Spleen (tissue), 7 donors: ENCODE data around the gene UBE2L6.

Experiments
- CTCF ChIP-seq, 11 experiments: fragments of 200-600 bp in 7 of 11; fragments of 450-650 bp in 4 of 11; sonication (generic) in 4 of 11; IDR thresholded peaks in 8 of 11; conservative IDR thresholded peaks in 3 of 11; 1 replicate in 7 of 11; 2 replicates in 4 of 11; pipeline versions ENCODE4 v1.4.0 to v1.8.0; 2016 to 2021; ENCODE audit warnings: antibody characterized with exemption in 11 of 11, inconsistent platforms in 4 of 11, mild to moderate bottlenecking in 1 of 11
- POLR2A ChIP-seq, 3 donors: fragments of 450-650 bp; IDR thresholded peaks; one replicate each; pipeline ENCODE4 v1.5.1; 2017; ENCODE audit warnings: antibody characterized with exemption in 3 of 3, mild to moderate bottlenecking in 1 of 3
- POLR2AphosphoS5 ChIP-seq, 3 donors: sonication (generic); formaldehyde crosslinking; IDR thresholded peaks; one replicate each; pipeline ENCODE4 v1.5.1; 2017; ENCODE audit warnings: antibody characterized with exemption in 3 of 3
- donor health status: DM: no; HTN: no; CAD: no; lungs with moderate emphysema.
- donor health status: DM: no; HTN: no; CAD: no.
- donor health status: DM: no; HTN: no; CAD: no.

GRCh38 chr11:57596266-57596885 is 28.9 kb upstream of the UBE2L6 start:
- TF ChIP-seq CTCF (IDR thresholded peaks at IDR 0.05 in 8 of 11, conservative IDR thresholded peaks at IDR 0.05 in 3 of 11), result no peak
- no peak for TF ChIP-seq POLR2A (IDR thresholded peaks at IDR 0.05)
- no peak for TF ChIP-seq POLR2AphosphoS5 (IDR thresholded peaks at IDR 0.05)
